Esophagus muscularis mucosa (tissue), 4 donors: ENCODE measurements around the gene PITPNB. TPM values are rescaled to one million over a fixed set of nuclear protein-coding genes. Genes with fewer than 3 reads are reported as not detected.

Experiments
- DNase-seq: peaks from one replicate; pipeline ENCODE4 v3.0.0-alpha.2; 2017; ENCODE audit errors: extremely low spot score
- H3K27ac ChIP-seq, 4 donors: fragments of 200-600 bp; sonication (generic); replicated peaks in 1 of 4; 1 replicate in 3 of 4; 2 replicates in 1 of 4; pipeline ENCODE4 v1.5.1; 2016 to 2019; ENCODE audit warnings: mild to moderate bottlenecking in 1 of 4
- H3K27me3 ChIP-seq, 4 donors: fragments of 200-600 bp; sonication (generic); one replicate each; pipeline versions ENCODE4 v1.5.1 to v1.6.0; 2016 to 2019
- H3K36me3 ChIP-seq, 4 donors: fragments of 200-600 bp; sonication (generic); one replicate each; pipeline ENCODE4 v1.5.1; 2016 to 2019
- H3K4me1 ChIP-seq, 4 donors: fragments of 200-600 bp; sonication (generic); one replicate each; pipeline ENCODE4 v1.5.1; 2016 to 2019
- H3K4me3 ChIP-seq, 4 donors: fragments of 200-600 bp; sonication (generic); 1 replicate in 2 of 4; 2 replicates in 2 of 4; pipeline ENCODE4 v1.5.1; 2016 to 2019; ENCODE audit warnings: mild to moderate bottlenecking in 4 of 4, moderate library complexity in 1 of 4
- H3K9me3 ChIP-seq, 4 donors: fragments of 200-600 bp; sonication (generic); 1 replicate in 3 of 4; 2 replicates in 1 of 4; pipeline ENCODE4 v1.5.1; 2016 to 2019
- EP300 ChIP-seq: sonication (generic); formaldehyde crosslinking; IDR thresholded peaks from one replicate; pipeline ENCODE4 v1.6.1; 2017; ENCODE audit warnings: antibody characterized with exemption
- POLR2A ChIP-seq: fragments of 450-650 bp; IDR thresholded peaks from one replicate; pipeline ENCODE4 v1.6.1; 2017; ENCODE audit warnings: antibody characterized with exemption, moderate library complexity, mild to moderate bottlenecking, low read depth
- POLR2AphosphoS5 ChIP-seq, 2 donors: sonication (generic); formaldehyde crosslinking; IDR thresholded peaks; one replicate each; pipeline ENCODE4 v1.6.1; 2017; ENCODE audit warnings: antibody characterized with exemption in 2 of 2
- WGBS: methylation state at CpG from one replicate; pipeline ENCODE4 v1.1.5; 2018; 5-methylcytosine and 5-hydroxymethylcytosine counted together
- intact Hi-C: fragments of 100-400 bp; cut with DNase I; formaldehyde crosslinking; loops from one replicate; pipeline ENCODE4 v1.15.1; 2023
- total RNA-seq, 4 donors: library from RNA; depleted of rRNA; stranded (reverse); fragments of >200 nt; gene quantifications; one replicate each; pipeline versions ENCODE4 v1.1.0 to v1.2.1, GENCODE V29; 2016
- TF ChIP-seq, protein P1 (sequence below), 3 experiments: fragments of 200-600 bp in 2 of 3; fragments of 450-650 bp in 1 of 3; sonication (generic) in 2 of 3; IDR thresholded peaks; one replicate each; pipeline ENCODE4 v1.5.1; 2017 to 2019; ENCODE audit warnings: antibody characterized with exemption in 3 of 3, mild to moderate bottlenecking in 2 of 3, moderate library complexity in 1 of 3

The PITPNB gene
- total RNA-seq, 4 donors from 2014 or later = 70.3 to 99.7 (median 89.3) TPM

DNA sequence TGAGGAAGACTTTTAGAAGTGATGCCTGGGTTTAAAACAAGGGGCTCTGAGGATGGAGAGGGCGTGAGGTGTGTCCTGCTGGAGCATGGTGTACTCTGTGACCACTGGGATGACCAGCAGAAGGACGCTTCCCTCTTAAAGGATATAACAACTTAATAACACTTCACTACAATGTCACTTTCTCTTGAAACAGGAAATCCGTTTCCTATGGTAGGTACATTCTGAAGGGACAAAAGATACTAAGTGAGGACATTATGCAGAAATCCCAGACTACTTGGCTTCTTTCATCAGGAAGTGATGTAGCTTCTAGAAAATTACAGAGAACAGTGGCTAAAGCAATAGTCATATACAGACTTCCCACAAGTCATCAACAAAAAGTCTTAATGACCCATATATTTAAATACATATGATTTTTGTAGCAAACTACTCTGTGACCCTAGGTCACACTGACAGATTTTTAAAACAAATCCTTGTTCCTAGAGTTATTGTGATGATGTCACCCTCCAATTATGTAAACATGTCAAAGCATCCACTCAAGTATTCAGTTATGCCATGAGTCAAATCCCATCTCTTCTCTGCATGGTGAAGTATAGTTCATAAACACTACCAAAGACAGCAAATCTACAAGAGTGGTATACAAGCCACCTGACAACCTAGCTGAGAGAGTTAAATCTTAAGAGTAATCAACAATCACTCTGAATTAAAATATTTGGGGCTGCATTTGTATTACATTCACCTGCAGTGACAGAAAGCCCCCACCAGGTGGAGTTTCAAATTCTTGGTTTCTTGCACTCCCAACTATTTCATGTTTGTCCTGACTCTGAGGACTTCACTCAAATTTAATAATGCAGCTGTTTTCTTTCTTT, 32.8 kb downstream of the PITPNB start:
- TF ChIP-seq POLR2A (no peak), POLR2AphosphoS5 (IDR thresholded peaks at IDR 0.05) (peak; percentile 37 to 75), EP300 (peak; percentile 14)
- TF ChIP-seq, protein P1, sequence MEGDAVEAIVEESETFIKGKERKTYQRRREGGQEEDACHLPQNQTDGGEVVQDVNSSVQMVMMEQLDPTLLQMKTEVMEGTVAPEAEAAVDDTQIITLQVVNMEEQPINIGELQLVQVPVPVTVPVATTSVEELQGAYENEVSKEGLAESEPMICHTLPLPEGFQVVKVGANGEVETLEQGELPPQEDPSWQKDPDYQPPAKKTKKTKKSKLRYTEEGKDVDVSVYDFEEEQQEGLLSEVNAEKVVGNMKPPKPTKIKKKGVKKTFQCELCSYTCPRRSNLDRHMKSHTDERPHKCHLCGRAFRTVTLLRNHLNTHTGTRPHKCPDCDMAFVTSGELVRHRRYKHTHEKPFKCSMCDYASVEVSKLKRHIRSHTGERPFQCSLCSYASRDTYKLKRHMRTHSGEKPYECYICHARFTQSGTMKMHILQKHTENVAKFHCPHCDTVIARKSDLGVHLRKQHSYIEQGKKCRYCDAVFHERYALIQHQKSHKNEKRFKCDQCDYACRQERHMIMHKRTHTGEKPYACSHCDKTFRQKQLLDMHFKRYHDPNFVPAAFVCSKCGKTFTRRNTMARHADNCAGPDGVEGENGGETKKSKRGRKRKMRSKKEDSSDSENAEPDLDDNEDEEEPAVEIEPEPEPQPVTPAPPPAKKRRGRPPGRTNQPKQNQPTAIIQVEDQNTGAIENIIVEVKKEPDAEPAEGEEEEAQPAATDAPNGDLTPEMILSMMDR (IDR thresholded peaks at IDR 0.05) = peak; percentile 91 to 97 (median 95)
- peak overlapping the region; percentile 74 to 85 (median 84) for H3K27ac ChIP-seq

DNA sequence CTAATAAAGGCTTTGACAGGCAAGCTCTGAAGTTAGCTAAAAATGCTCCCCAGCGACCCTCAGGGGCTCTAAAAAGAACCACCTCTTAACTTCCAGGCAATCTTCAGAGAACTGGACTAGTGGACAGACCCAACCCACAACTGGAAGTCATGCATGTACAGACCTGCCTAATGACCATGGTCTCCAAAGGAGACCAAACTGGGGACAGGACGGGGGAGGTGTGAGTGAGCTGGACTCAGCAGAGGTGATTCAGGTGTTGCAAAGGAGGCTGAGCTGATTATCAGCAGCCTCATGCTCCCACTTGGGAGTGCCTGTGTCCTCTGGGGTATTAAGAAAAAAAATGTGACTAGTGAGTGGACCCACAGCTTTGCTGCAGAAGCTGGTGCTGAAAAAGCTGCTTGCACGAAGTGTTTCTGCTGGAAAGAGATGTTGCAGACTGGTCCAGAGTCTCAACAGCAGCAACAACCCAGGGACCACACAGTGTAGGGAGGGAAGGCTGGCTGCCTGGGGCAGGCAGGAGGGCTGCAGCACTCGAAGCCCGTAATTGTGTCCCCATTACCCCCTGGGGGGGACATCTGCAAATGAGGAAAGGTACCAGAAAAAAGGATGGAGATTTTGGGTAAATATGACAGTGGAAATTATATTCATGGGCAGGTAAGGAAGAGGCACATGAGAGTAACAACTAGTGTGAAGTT, 35.3 kb downstream of the PITPNB start:
- no peak for DNase-seq
- Histone ChIP-seq H3K27me3 (no peaks in the 10 kb centered on the region), H3K9me3 (no peaks in the 10 kb centered on the region), H3K27ac (peak overlapping the region; percentile 82 to 85 (median 84)), H3K4me1 (peaks cover 64 to 96% (median 95%) of the 10 kb centered on the region in 4 donors), H3K4me3 (no peak overlapping the region), H3K36me3 (peaks cover 0 to 25% (median 17%) of the 10 kb centered on the region in 4 donors)
- no peak for TF ChIP-seq POLR2AphosphoS5 (IDR thresholded peaks at IDR 0.05)
- TF ChIP-seq, protein P1 (IDR thresholded peaks at IDR 0.05) = no peak
- no peak for TF ChIP-seq POLR2A
- 73% methylated on average over 5 of the region's 5 CpGs for WGBS
- intact Hi-C loops = loop anchor here (5.0 kb wide), 1 partner anchor 33 kb away; the partner anchor contains the start of gene PITPNB

More for the DNA sequence above, 32.8 kb downstream of the PITPNB start:
- WGBS = 74% methylated on average over 3 of the region's 3 CpGs
- no peak overlapping the region for H3K4me3 ChIP-seq
- intact Hi-C loops = loop anchor here (2.0 kb wide), 1 partner anchor 123 kb away; no protein-coding TSS in a partner anchor
- no peak for DNase-seq
- H3K9me3 ChIP-seq = no peaks in the 10 kb centered on the region
- peaks cover 0 to 46% (median 37%) of the 10 kb centered on the region in 4 donors for H3K36me3 ChIP-seq
- no peaks in the 10 kb centered on the region for H3K27me3 ChIP-seq
- H3K4me1 ChIP-seq = peaks cover 48 to 88% (median 86%) of the 10 kb centered on the region in 4 donors

DNA sequence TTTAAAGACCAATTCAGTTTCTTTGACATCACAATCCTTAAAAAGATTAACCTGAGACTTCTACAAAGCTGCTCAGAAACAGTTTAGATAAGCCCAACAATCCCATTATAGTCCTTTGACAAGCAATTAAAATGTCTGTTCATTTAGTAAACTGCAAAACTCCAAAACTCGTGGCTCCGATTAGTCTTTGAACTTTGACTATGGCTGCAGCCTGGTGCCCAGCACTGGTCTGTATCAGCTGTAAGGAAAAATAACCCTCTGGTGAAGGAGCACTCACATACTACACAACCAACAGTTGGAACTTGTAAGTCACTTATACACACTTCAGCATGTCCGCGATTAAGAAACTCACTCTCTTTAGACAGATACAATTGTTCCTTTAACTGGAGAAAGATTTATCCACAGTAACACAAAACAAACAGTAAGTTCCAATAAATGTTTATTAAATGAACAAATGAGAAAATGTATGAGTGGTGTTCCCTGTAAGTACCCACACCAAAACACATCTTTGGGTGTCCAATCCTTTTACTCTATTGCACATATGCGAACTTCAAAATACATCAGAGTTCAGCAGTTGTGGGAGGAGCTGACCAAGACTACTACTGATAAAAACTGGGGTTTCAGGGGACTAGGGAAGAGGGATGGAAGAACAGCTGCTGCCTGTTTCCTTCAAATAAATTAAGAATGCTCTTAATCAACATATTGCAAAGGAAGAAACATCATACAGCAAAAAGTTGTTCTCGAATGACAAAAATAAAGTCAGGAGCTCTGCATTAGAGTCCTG, 36.4 kb downstream of the PITPNB start:
- WGBS = 43% methylated on average over 6 of the region's 6 CpGs
- TF ChIP-seq POLR2AphosphoS5 (IDR thresholded peaks at IDR 0.05) (no peak), POLR2A (no peak), EP300 (no peak)
- TF ChIP-seq, protein P1 (IDR thresholded peaks at IDR 0.05) = no peak
- H3K4me3 ChIP-seq = no peak overlapping the region
- DNase-seq = no peak
- no peaks in the 10 kb centered on the region for H3K27me3 ChIP-seq
- H3K4me1 ChIP-seq = peaks cover 63 to 97% (median 95%) of the 10 kb centered on the region in 4 donors
- H3K36me3 ChIP-seq = peaks cover 0 to 15% (median 8%) of the 10 kb centered on the region in 4 donors
- no peaks in the 10 kb centered on the region for H3K9me3 ChIP-seq
- peak overlapping the region; percentile 82 to 85 (median 84) for H3K27ac ChIP-seq
- intact Hi-C loops = loop anchor here (5.0 kb wide), 1 partner anchor 35 kb away; the partner anchor contains the start of gene PITPNB

DNA sequence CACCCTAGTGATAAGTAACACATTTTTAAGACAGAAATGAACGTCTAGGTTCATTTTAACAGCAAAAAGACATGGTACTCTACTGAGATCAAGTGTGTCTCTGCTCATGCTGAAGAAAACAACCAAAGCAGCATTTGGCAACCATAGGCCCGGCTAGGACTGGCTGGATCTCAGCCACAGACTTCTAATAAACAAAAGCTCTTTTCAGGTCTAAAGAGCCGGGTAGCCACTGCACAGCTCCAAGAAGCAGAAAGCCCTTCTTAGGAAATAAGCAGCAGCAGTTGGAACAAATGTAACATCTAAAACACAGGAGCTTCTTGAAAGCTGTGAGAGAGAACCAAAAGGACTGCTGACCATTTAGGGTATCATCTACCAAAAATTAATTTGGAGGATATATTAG, 37.6 kb downstream of the PITPNB start:
- intact Hi-C loops = loop anchor here (5.0 kb wide), 1 partner anchor 36 kb away; the partner anchor contains the start of gene PITPNB
- H3K4me1 ChIP-seq = peaks cover 63 to 97% (median 95%) of the 10 kb centered on the region in 4 donors

More for the DNA sequence above, 37.6 kb downstream of the PITPNB start:
- Histone ChIP-seq H3K27ac (peak overlapping the region; percentile 82 to 85 (median 84)), H3K36me3 (peaks cover 0 to 11% (median 6%) of the 10 kb centered on the region in 4 donors), H3K27me3 (no peaks in the 10 kb centered on the region), H3K4me3 (peak overlapping the region in 3 of 4 donors; percentile 0 to 8 (median 8)), H3K9me3 (no peaks in the 10 kb centered on the region)
- DNase-seq = no peak
- WGBS = 7% methylated on average over 3 of the region's 3 CpGs
- peak in 1 of 2 donors; percentile 52 for TF ChIP-seq POLR2AphosphoS5 (IDR thresholded peaks at IDR 0.05)
- TF ChIP-seq POLR2A = no peak
- no peak for TF ChIP-seq EP300
- TF ChIP-seq, protein P1 (IDR thresholded peaks at IDR 0.05) = no peak
